Measurements from ENCODE around the gene SLC26A8. TPM values are rescaled to one million over a fixed set of nuclear protein-coding genes. Genes with fewer than 3 reads are reported as not detected.
A peak's percentile ranks its signal among the peaks of the same experiment; 100 is the strongest.

SLC26A8 gene
- total RNA-seq, 1 donor from 2014 or later = not detected

GRCh38 chr6:35973670-35974222, 50.7 kb downstream of the SLC26A8 start:
- H3K27me3 Mint-ChIP-seq (ENCODE audit: insufficient read depth) = peaks cover 5% of the 10 kb centered on the region
- intact Hi-C loops (cut with micrococcal nuclease) = no loop called here
- H3K4me3 Mint-ChIP-seq = no peak overlapping the region
- no peaks in the 10 kb centered on the region for H3K36me3 Mint-ChIP-seq (ENCODE audit: low read depth)
- H3K9me3 Mint-ChIP-seq = no peaks in the 10 kb centered on the region
- H3K4me1 Mint-ChIP-seq (ENCODE audit: low read depth) = peaks cover 14% of the 10 kb centered on the region
- peak; percentile 2 for DNase-seq (ENCODE audit: low spot score)
- H3K27ac Mint-ChIP-seq = no peak overlapping the region

DNA sequence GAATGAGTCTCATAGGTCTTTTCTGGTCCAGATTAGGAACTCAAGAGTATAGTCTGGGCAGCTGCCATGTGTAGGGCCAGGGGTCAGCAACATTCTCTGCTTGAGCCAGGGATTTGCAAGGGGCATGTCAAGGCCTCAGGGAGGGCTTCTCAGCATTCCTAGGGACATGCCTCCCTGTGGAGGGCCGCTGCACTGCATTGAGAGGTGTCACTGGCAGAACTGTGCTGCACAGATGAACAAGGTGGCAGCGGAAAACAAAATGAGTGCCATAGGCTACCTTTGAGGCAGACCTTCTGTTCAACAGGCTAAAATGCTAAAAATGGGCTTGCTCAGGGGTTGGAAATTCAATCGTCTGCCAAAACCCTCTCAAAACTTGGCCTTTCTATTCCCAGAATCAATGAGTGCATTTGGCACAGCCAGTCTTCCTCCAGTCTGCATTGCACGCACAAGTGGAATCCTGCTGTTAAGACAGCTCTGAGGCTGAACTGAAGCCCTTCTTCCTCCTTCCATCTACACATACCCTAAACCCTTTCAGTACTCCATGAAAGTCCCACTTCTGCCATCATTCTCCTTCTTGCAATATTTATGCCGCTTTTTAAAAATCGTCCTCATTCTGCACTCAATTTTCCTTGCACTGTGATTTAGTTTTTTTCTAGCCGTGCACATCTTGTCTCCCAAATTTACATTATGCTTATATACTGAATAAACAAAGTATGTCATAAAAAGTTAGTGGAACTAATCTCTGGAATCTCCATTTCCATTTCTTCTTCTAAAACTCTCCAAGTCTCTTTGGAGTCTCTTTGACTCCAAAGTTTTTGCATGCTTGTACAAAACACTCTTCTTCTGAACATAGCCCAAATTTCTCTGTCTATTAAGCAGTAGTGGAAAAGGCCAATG, 51.7 kb downstream of the SLC26A8 start:
- peaks cover 14% of the 10 kb centered on the region for H3K4me1 Mint-ChIP-seq (ENCODE audit: low read depth)
- H3K27ac Mint-ChIP-seq = no peak overlapping the region
- H3K9me3 Mint-ChIP-seq = no peaks in the 10 kb centered on the region
- H3K36me3 Mint-ChIP-seq (ENCODE audit: low read depth) = no peaks in the 10 kb centered on the region
- no peak overlapping the region for H3K4me3 Mint-ChIP-seq
- intact Hi-C loops (cut with micrococcal nuclease) = no loop called here
- no peak for DNase-seq (ENCODE audit: low spot score)
- H3K27me3 Mint-ChIP-seq (ENCODE audit: insufficient read depth) = peaks cover 2% of the 10 kb centered on the region

DNA sequence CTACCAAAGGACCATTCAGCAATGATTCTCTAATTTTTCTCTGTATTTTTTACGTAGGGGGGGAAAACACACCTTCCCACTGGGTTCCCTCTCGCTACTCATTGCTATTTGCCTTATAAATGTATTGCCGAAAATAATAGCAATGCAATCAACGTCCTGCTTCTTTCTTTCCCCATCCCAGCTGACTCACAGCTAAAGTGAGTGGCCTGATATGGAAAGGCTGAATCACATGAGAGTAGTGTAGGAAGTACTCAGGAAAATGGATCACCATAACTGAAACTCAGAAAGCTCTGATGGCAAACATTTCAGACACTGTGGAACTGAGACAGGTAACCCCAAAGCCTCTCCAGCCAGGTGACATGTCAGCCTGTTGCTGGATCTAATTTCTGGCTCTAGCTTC, 54.3 kb downstream of the SLC26A8 start:
- intact Hi-C loops (cut with micrococcal nuclease) = no loop called here
- no peak for DNase-seq (ENCODE audit: low spot score)
- Mint-ChIP-seq H3K36me3 (ENCODE audit: low read depth) (no peaks in the 10 kb centered on the region), H3K4me1 (ENCODE audit: low read depth) (peaks cover 14% of the 10 kb centered on the region), H3K4me3 (no peak overlapping the region), H3K27me3 (ENCODE audit: insufficient read depth) (peaks cover 7% of the 10 kb centered on the region), H3K9me3 (no peaks in the 10 kb centered on the region), H3K27ac (no peak overlapping the region)

GRCh38 chr6:35969646-35970045, 54.8 kb downstream of the SLC26A8 start:
- no peak overlapping the region for H3K4me3 Mint-ChIP-seq
- H3K27me3 Mint-ChIP-seq (ENCODE audit: insufficient read depth) = peaks cover 7% of the 10 kb centered on the region
- no peaks in the 10 kb centered on the region for H3K9me3 Mint-ChIP-seq
- intact Hi-C loops (cut with micrococcal nuclease) = no loop called here
- no peaks in the 10 kb centered on the region for H3K36me3 Mint-ChIP-seq (ENCODE audit: low read depth)
- H3K4me1 Mint-ChIP-seq (ENCODE audit: low read depth) = peaks cover 14% of the 10 kb centered on the region
- no peak overlapping the region for H3K27ac Mint-ChIP-seq
- no peak for DNase-seq (ENCODE audit: low spot score)

- no peak overlapping the region for H3K4me3 Mint-ChIP-seq
- intact Hi-C loops (cut with micrococcal nuclease) = no loop called here
Observed at GRCh38 chr6:35968821-35969220, 55.6 kb downstream of the SLC26A8 start.

DNA sequence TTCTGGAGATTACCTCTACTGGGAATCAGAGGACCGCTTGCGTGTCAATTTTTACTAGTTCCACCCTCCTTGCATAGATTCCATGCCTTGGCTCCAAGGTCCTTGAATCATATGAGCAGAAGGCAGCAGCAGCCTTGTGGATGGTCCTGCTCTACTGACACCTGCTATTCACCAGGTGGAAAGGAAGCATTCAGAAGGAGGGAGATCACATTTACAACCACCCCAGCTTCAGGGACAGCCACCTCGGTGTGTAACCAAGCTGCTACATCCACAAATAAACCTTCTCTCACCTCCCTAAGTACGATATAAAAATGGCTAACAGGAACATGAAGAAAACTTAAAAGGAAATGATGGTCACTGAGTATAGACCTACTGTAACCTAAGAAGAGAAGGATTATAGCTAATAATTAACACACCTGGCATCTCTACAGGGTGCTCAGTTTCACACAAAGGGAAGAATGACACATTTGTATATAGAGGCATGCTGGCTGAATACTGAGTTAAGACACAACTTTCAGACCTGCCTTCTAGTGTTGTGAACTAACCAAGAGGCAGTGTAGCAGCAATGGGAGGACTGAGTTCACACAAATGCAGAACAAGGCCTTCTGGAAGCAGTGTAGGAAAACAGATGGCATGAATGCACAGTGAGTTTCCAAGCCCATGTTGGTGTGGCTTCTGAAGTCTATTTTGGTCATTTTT, 57.2 kb downstream of the SLC26A8 start:
- Mint-ChIP-seq H3K36me3 (ENCODE audit: low read depth) (no peaks in the 10 kb centered on the region), H3K4me3 (no peak overlapping the region), H3K27me3 (ENCODE audit: insufficient read depth) (peaks cover 13% of the 10 kb centered on the region), H3K27ac (no peak overlapping the region), H3K9me3 (no peaks in the 10 kb centered on the region), H3K4me1 (ENCODE audit: low read depth) (peaks cover 7% of the 10 kb centered on the region)
- intact Hi-C loops (cut with micrococcal nuclease) = no loop called here
- DNase-seq (ENCODE audit: low spot score) = no peak

More at GRCh38 chr6:35968821-35969220, 55.6 kb downstream of the SLC26A8 start:
- H3K4me1 Mint-ChIP-seq (ENCODE audit: low read depth) = peaks cover 12% of the 10 kb centered on the region
- no peaks in the 10 kb centered on the region for H3K36me3 Mint-ChIP-seq (ENCODE audit: low read depth)
- DNase-seq (ENCODE audit: low spot score) = no peak
- H3K27ac Mint-ChIP-seq = no peak overlapping the region
- no peaks in the 10 kb centered on the region for H3K9me3 Mint-ChIP-seq
- H3K27me3 Mint-ChIP-seq (ENCODE audit: insufficient read depth) = peaks cover 7% of the 10 kb centered on the region

DNA sequence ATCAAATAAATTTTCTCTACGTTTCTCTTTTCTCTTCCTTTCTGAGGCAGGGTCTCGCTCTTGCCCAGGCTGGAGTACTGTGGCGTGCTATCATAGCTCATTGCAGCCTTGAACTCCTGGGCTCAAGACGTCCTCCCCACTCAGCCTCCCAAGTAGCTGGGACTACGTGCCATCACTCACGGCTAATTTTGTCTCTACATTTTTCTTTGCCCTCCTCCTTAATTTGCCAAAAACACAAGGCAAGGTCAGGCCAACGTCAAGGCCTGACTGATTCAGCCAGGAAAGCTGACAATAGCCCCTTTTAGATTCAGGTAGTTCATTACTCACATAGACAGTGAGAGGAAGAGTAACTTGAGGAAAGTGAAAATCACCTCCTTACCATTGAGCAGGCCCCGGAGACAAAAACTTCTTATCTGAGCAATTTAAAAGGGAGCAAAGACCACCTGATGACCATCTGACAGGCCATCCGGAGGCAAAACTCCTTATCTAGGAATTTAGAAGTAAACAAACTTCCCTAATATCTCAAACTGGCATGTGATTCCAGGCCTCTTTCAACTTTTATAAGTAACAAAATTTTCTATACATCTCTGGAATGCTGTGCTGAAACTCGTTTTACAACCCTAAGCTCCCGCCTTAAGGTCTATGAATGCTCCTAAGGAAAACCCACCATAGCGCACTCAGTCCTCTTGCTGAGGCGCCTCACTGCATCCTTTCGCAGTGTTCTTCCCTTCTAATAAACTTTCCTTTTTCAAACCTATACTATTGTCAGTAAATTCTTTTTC, 61.5 kb downstream of the SLC26A8 start:
- Mint-ChIP-seq H3K27me3 (ENCODE audit: insufficient read depth) (peaks cover 26% of the 10 kb centered on the region), H3K27ac (no peak overlapping the region), H3K9me3 (no peaks in the 10 kb centered on the region), H3K36me3 (ENCODE audit: low read depth) (no peaks in the 10 kb centered on the region), H3K4me3 (no peak overlapping the region), H3K4me1 (ENCODE audit: low read depth) (no peaks in the 10 kb centered on the region)
- DNase-seq (ENCODE audit: low spot score) = no peak
- intact Hi-C loops (cut with micrococcal nuclease) = no loop called here

GRCh38 chr6:35960187-35960586, 64.3 kb downstream of the SLC26A8 start:
- DNase-seq (ENCODE audit: low spot score) = no peak
- Mint-ChIP-seq H3K36me3 (ENCODE audit: low read depth) (no peaks in the 10 kb centered on the region), H3K4me3 (no peak overlapping the region), H3K4me1 (ENCODE audit: low read depth) (no peaks in the 10 kb centered on the region), H3K9me3 (no peaks in the 10 kb centered on the region), H3K27me3 (ENCODE audit: insufficient read depth) (peaks cover 21% of the 10 kb centered on the region), H3K27ac (no peak overlapping the region)
- intact Hi-C loops (cut with micrococcal nuclease) = no loop called here

DNA sequence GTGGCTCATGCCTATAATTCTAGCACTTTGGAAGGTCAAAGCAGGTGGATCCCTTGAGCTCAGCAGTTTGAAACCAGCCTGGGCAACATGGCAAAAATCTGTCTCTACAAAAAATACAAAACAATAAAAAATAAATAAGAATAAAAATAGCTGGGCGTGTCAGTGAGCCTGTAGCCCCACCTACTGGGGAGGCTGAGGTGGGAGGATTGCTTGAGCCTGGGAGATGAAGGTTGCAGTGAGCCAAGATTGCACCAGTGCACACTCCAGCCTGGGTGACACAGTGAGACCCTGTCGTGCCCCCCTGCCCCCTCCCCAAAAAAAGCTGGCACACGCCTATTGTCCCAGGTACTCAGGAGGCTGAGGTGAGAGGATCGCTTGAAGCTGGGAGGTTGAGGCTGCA, 68.5 kb downstream of the SLC26A8 start:
- peaks cover 8% of the 10 kb centered on the region for H3K27me3 Mint-ChIP-seq (ENCODE audit: insufficient read depth)
- no peak overlapping the region for H3K4me3 Mint-ChIP-seq
- H3K4me1 Mint-ChIP-seq (ENCODE audit: low read depth) = peaks cover 13% of the 10 kb centered on the region
- no peaks in the 10 kb centered on the region for H3K36me3 Mint-ChIP-seq (ENCODE audit: low read depth)
- DNase-seq (ENCODE audit: low spot score) = no peak
- H3K27ac Mint-ChIP-seq = no peak overlapping the region
- intact Hi-C loops (cut with micrococcal nuclease) = loop anchor here (10.0 kb wide), 1 partner anchor 201 kb away; no protein-coding TSS in a partner anchor
- no peaks in the 10 kb centered on the region for H3K9me3 Mint-ChIP-seq

DNA sequence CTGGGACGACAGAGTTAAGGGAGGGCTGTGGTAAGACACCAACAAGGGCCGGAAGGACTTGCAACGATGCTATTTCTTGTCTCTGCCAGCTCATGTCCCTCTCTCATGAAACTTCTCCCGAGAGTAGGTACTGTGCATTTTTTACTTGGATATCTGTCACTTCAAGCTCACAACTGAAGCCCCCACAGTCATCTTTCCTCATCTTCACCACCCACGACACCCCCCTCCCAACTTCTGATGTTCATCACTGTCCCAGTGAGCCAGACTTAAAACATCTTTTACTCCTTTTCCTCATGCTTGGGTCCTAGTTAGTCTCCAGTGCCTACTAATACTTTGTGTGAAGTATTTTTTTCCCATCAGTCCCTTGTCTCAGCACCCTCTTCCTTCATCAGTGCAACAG, 68.9 kb downstream of the SLC26A8 start:
- Mint-ChIP-seq H3K27ac (no peak overlapping the region), H3K9me3 (no peaks in the 10 kb centered on the region), H3K4me1 (ENCODE audit: low read depth) (peaks cover 13% of the 10 kb centered on the region), H3K36me3 (ENCODE audit: low read depth) (no peaks in the 10 kb centered on the region), H3K27me3 (ENCODE audit: insufficient read depth) (peaks cover 8% of the 10 kb centered on the region), H3K4me3 (no peak overlapping the region)
- intact Hi-C loops (cut with micrococcal nuclease) = loop anchor here (10.0 kb wide), 1 partner anchor 201 kb away; no protein-coding TSS in a partner anchor
- no peak for DNase-seq (ENCODE audit: low spot score)

DNA sequence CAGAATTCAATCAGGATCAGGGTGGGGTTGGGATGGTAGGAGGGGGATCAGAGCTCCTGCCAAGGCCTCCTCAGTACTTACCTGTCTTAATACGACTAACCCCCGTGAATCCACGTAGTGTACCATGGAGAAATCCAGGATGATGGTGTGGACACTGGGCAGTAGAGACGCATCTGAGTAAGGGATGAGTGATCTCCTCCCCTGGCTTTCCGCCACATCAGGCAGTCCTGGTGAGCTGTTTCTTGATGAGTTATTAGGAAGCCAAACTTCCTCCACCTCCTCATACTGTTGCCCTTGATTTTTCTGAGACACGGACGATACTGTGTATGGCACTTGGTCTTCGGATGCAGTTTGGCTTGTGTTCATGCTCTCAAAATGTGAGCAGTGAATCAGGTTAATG, 69.4 kb downstream of the SLC26A8 start:
- Mint-ChIP-seq H3K4me1 (ENCODE audit: low read depth) (peaks cover 13% of the 10 kb centered on the region), H3K4me3 (no peak overlapping the region), H3K36me3 (ENCODE audit: low read depth) (no peaks in the 10 kb centered on the region), H3K27me3 (ENCODE audit: insufficient read depth) (peaks cover 8% of the 10 kb centered on the region), H3K9me3 (no peaks in the 10 kb centered on the region), H3K27ac (no peak overlapping the region)
- no peak for DNase-seq (ENCODE audit: low spot score)
- intact Hi-C loops (cut with micrococcal nuclease) = loop anchor here (10.0 kb wide), 1 partner anchor 200 kb away; no protein-coding TSS in a partner anchor

DNA sequence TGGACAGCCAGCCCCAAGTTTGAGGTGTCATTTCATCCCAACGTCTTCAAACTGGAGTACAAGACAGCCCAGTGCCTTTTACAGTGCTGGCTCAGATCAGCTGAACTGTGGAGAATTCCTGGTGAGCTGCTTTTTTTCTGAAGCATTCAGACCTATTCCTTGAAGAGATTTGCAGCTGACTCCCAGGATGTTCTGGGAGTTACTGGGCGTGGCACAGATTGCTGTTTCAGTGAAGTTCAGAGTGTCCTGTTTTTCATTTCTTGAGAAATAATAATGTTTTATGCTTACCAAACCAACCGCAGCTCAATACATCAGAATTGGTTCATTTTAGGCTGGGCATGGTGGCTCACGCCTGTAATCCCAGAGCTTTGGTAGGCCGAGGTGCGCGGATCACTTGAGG, 70.1 kb downstream of the SLC26A8 start:
- Mint-ChIP-seq H3K27ac (no peak overlapping the region), H3K4me3 (no peak overlapping the region), H3K9me3 (no peaks in the 10 kb centered on the region), H3K36me3 (ENCODE audit: low read depth) (no peaks in the 10 kb centered on the region), H3K27me3 (ENCODE audit: insufficient read depth) (peaks cover 5% of the 10 kb centered on the region), H3K4me1 (ENCODE audit: low read depth) (peaks cover 13% of the 10 kb centered on the region)
- DNase-seq (ENCODE audit: low spot score) = no peak
- intact Hi-C loops (cut with micrococcal nuclease) = loop anchor here (10.0 kb wide), 1 partner anchor 200 kb away; no protein-coding TSS in a partner anchor
